Measurements from ENCODE around the gene SKAP1.

Gene SKAP1

GRCh38 chr17:48378708-48379392, 51.2 kb downstream of the SKAP1 start:
- Histone ChIP-seq H3K4me3 (replicated peaks; ENCODE audit: insufficient read depth, low read length) (no peak overlapping the region), H3K27me3 (ENCODE audit: insufficient read depth, poor library complexity, severe bottlenecking) (peaks cover 8% of the 10 kb centered on the region), H3K27ac (replicated peaks) (no peak overlapping the region)
- DNase-seq (ENCODE audit: low read depth in 1 of 2, low spot score in 1 of 2), result no peak
- TF ChIP-seq CTCF (IDR thresholded peaks at IDR 0.05; ENCODE audit: insufficient read depth, low read length), result no peak

- Histone ChIP-seq H3K4me3 (replicated peaks; ENCODE audit: insufficient read depth, low read length) (no peak overlapping the region), H3K27me3 (ENCODE audit: insufficient read depth, poor library complexity, severe bottlenecking) (peaks cover 8% of the 10 kb centered on the region), H3K27ac (replicated peaks) (no peak overlapping the region)
- no peak for DNase-seq (ENCODE audit: low read depth in 1 of 2, low spot score in 1 of 2)
- no peak for TF ChIP-seq SPI1 (IDR thresholded peaks at IDR 0.05; ENCODE audit: borderline replicate concordance, low read depth)
- no peak for TF ChIP-seq POLR2AphosphoS5 (IDR thresholded peaks at IDR 0.05; ENCODE audit: low read depth)
- TF ChIP-seq REST (IDR thresholded peaks at IDR 0.05; ENCODE audit: insufficient replicate concordance, low read depth), result no peak
- no peak for TF ChIP-seq GABPA (IDR thresholded peaks at IDR 0.05; ENCODE audit: low read depth)
- TF ChIP-seq CTCF (IDR thresholded peaks at IDR 0.05; ENCODE audit: insufficient read depth, low read length), result no peak
These were observed 51.8 kb downstream of the SKAP1 start for GRCh38 chr17:48378238-48378637.

GRCh38 chr17:48376682-48377325, 53.2 kb downstream of the SKAP1 start:
- Histone ChIP-seq H3K4me3 (replicated peaks; ENCODE audit: insufficient read depth, low read length) (no peak overlapping the region), H3K27ac (replicated peaks) (no peak overlapping the region), H3K27me3 (ENCODE audit: insufficient read depth, poor library complexity, severe bottlenecking) (peaks cover 8% of the 10 kb centered on the region)
- TF ChIP-seq SPI1 (IDR thresholded peaks at IDR 0.05; ENCODE audit: borderline replicate concordance, low read depth) (no peak), POLR2AphosphoS5 (IDR thresholded peaks at IDR 0.05; ENCODE audit: low read depth) (no peak), GABPA (IDR thresholded peaks at IDR 0.05; ENCODE audit: low read depth) (no peak), REST (IDR thresholded peaks at IDR 0.05; ENCODE audit: insufficient replicate concordance, low read depth) (no peak), CTCF (IDR thresholded peaks at IDR 0.05; ENCODE audit: insufficient read depth, low read length) (no peak)
- no peak for DNase-seq (ENCODE audit: low read depth in 1 of 2, low spot score in 1 of 2)

Measured in HL-60 (cell line).